HG03469 (cell line): ENCODE data around the gene ABT1.

Experiments
- ATAC-seq: cut with Tn5 transposase; IDR thresholded peaks from one replicate; pipeline ENCODE4 v1.9.1; 2021; ENCODE audit warnings: mild to moderate bottlenecking, moderate library complexity, moderate number of reproducible peaks; ENCODE audit not compliant: unreplicated experiment

ABT1 gene

GRCh38 chr6:26571592-26572296, 25.0 kb upstream of the ABT1 start:
- ATAC-seq = no peak

GRCh38 chr6:26575494-26575939, 21.2 kb upstream of the ABT1 start:
- ATAC-seq = no peak

- no peak for ATAC-seq
Measured at GRCh38 chr6:26576407-26576843, 20.3 kb upstream of the ABT1 start.

GRCh38 chr6:26576929-26577719, 19.6 kb upstream of the ABT1 start:
- ATAC-seq = no peak

- ATAC-seq = no peak
Measured at GRCh38 chr6:26577720-26578072, 19.1 kb upstream of the ABT1 start.

GRCh38 chr6:26578279-26578678, 18.5 kb upstream of the ABT1 start:
- no peak for ATAC-seq

- ATAC-seq = no peak
Measured at GRCh38 chr6:26578741-26579140, 18.0 kb upstream of the ABT1 start.

- no peak for ATAC-seq
Measured at GRCh38 chr6:26581164-26581915, 15.4 kb upstream of the ABT1 start.

GRCh38 chr6:26588965-26589364, 7.8 kb upstream of the ABT1 start:
- no peak for ATAC-seq

GRCh38 chr6:26592649-26593048, 4.1 kb upstream of the ABT1 start:
- no peak for ATAC-seq

GRCh38 chr6:26593278-26594130, 3.2 kb upstream of the ABT1 start:
- ATAC-seq = no peak

GRCh38 chr6:26594131-26594498, 2.6 kb upstream of the ABT1 start:
- ATAC-seq = no peak

- no peak for ATAC-seq
Measured at GRCh38 chr6:26594730-26595632, 1.8 kb upstream of the ABT1 start.

GRCh38 chr6:26595669-26596269, 984 bp upstream of the ABT1 start:
- ATAC-seq = no peak

GRCh38 chr6:26597389-26597766, 625 bp downstream of the ABT1 start:
- no peak for ATAC-seq

GRCh38 chr6:26597821-26598220, 1.1 kb downstream of the ABT1 start:
- ATAC-seq = no peak

GRCh38 chr6:26598267-26598666, 1.5 kb downstream of the ABT1 start:
- no peak for ATAC-seq

GRCh38 chr6:26599134-26599533, 2.4 kb downstream of the ABT1 start:
- ATAC-seq = no peak

GRCh38 chr6:26599591-26599990, 2.8 kb downstream of the ABT1 start:
- ATAC-seq = no peak
